ENCODE data around the gene SMAD3. TPM values are rescaled to one million over a fixed set of nuclear protein-coding genes. Genes with fewer than 3 reads are reported as not detected.
A peak's percentile ranks its signal among the peaks of the same experiment; 100 is the strongest.

The SMAD3 gene
- total and polyA plus RNA-seq, 2 donors (not counting 1 experiment from before 2014, with no cell fraction given): 55.9 to 163 TPM

DNA sequence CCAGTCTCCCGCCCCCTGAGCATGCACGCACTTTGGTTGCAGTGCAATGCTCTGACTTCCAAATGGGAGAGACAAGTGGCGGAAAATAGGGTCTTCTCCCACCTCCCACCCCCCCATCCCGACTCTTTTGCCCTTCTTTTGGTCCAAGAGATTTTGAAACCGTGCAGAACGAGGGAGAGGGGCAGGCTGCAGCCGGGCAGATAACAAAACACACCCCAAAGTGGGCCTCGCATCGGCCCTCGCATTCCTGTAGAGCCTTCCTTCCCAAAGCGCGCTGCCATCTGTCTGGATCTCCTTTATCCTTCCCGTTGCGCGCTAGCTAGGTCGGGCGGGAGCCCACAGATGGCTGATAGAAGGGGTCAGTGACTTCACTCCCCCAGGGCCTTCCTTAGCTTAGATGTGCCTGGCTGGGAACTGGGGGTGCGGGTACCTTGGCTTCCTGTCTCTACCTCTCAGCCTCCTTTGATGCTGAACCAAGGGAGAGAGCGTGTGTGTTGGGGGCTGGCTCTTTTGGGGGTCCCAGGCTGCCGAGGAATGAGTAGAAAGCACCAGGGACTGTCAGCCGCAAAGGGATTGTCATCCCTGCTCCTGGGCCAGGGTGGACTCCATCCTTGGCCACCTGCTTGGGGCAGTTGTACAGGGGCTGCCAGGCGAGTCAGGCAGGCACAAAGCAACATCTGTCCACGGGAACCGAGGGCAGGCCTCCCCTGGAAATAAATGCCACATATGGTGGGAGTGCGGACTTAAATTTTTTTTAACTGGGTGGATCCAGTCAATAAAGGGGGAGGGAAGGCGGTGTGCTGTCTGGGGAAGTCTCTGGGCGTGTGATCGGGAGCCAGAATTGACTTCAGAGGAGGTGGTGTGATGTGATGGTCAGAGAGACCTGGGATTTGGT lies 1.8 kb downstream of the SMAD3 start:
- Mint-ChIP-seq H3K27ac (peak overlapping the region; percentile 92), H3K4me1 (peaks cover 56% of the 10 kb centered on the region), H3K27me3 (no peaks in the 10 kb centered on the region), H3K4me3 (peak overlapping the region; percentile 96), H3K9me3 (ENCODE audit: insufficient read depth) (no peaks in the 10 kb centered on the region)
- Histone ChIP-seq H3K27ac (ENCODE audit: low read length in 2 of 2) (peak overlapping the region; percentile 56 to 77), H3K9me3 (ENCODE audit: control extremely low read depth in 1 of 3, control insufficient read depth in 2 of 3, insufficient read depth in 1 of 3, low read length in 2 of 3) (no peaks in the 10 kb centered on the region), H3K4me1 (ENCODE audit: control insufficient read depth in 2 of 2, insufficient read depth in 2 of 2, low read length in 2 of 2) (peaks cover 39 to 58% of the 10 kb centered on the region in 2 donors), H2AFZ (ENCODE audit: insufficient read depth, low read depth, low read length, poor library complexity, severe bottlenecking) (peak overlapping the region; percentile 51), H3K27me3 (replicated peaks in 1 of 4; ENCODE audit: control extremely low read depth in 1 of 4, control insufficient read depth in 3 of 4, insufficient read depth in 4 of 4, low read length in 3 of 4) (no peaks in the 10 kb centered on the region), H3K36me3 (replicated peaks in 1 of 2; ENCODE audit: control extremely low read depth in 1 of 2, control insufficient read depth in 1 of 2, extremely low read depth in 1 of 2, insufficient read depth in 2 of 2, low read length in 1 of 2) (peaks cover 1 to 13% of the 10 kb centered on the region in 2 experiments), H3K4me3 (ENCODE audit: control extremely low read depth in 1 of 5, extremely low read depth in 1 of 5, insufficient read depth in 1 of 5, low read depth in 2 of 5, low read length in 4 of 5) (peak overlapping the region; percentile 72 to 99 (median 98)), H4K20me1 (ENCODE audit: control insufficient read depth, insufficient read depth, low read length, poor library complexity, severe bottlenecking) (peaks cover 51% of the 10 kb centered on the region), H3K9ac (ENCODE audit: low read length) (peak overlapping the region; percentile 91), H3K79me2 (ENCODE audit: control insufficient read depth, insufficient read depth, low read length) (peaks cover 62% of the 10 kb centered on the region), H3K4me2 (replicated peaks; ENCODE audit: low read depth, low read length, poor library complexity, severe bottlenecking) (peak overlapping the region; percentile 96)
- intact Hi-C loops (cut with micrococcal nuclease): loop anchor here (5.0 kb wide), 1 partner anchor 235 kb away; no protein-coding TSS in a partner anchor
- CTCF ChIA-PET: interaction anchor here (0.6 to 6.6 kb wide), 11 partner anchors 9 to 366 kb away, joined by 3 to 83 read pairs (median 5); no protein-coding TSS in a partner anchor
- 25% methylated on average over 25 of the region's 28 CpGs for WGBS (ENCODE audit: insufficient coverage)
- no peak for DNase-seq
- POLR2A ChIA-PET: interaction anchor here (0.9 to 4.8 kb wide), 5 partner anchors 9 to 51 kb away, joined by 4 to 54 read pairs (median 4); no protein-coding TSS in a partner anchor
- TF ChIP-seq, protein P1, sequence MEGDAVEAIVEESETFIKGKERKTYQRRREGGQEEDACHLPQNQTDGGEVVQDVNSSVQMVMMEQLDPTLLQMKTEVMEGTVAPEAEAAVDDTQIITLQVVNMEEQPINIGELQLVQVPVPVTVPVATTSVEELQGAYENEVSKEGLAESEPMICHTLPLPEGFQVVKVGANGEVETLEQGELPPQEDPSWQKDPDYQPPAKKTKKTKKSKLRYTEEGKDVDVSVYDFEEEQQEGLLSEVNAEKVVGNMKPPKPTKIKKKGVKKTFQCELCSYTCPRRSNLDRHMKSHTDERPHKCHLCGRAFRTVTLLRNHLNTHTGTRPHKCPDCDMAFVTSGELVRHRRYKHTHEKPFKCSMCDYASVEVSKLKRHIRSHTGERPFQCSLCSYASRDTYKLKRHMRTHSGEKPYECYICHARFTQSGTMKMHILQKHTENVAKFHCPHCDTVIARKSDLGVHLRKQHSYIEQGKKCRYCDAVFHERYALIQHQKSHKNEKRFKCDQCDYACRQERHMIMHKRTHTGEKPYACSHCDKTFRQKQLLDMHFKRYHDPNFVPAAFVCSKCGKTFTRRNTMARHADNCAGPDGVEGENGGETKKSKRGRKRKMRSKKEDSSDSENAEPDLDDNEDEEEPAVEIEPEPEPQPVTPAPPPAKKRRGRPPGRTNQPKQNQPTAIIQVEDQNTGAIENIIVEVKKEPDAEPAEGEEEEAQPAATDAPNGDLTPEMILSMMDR (IDR thresholded peaks at IDR 0.05): no peak
- no peak for TF ChIP-seq EZH2 (IDR thresholded peaks at IDR 0.05; ENCODE audit: borderline replicate concordance, insufficient read depth, low read depth, low read length, poor library complexity, severe bottlenecking)
- no peak for ATAC-seq (ENCODE audit: low read depth)
